Adrenal gland (tissue), 5 donors: ENCODE measurements around the gene RND2.

Source experiments
- CTCF ChIP-seq, 6 experiments: fragments of 450-650 bp in 4 of 6; fragments of 200-600 bp in 2 of 6; sonication (generic) in 1 of 6; IDR thresholded peaks; 1 replicate in 5 of 6; 2 replicates in 1 of 6; pipeline versions ENCODE4 v1.5.1 to v1.8.0; 2016 to 2021; ENCODE audit warnings: antibody characterized with exemption in 6 of 6, mild to moderate bottlenecking in 2 of 6, moderate library complexity in 1 of 6
- POLR2A ChIP-seq, 2 donors: fragments of 450-650 bp; IDR thresholded peaks; one replicate each; pipeline ENCODE4 v1.6.1; 2017; ENCODE audit warnings: antibody characterized with exemption in 2 of 2, mild to moderate bottlenecking in 2 of 2, moderate library complexity in 1 of 2
- donor health status: DM: no; HTN: no; CAD: no.

GRCh38 chr17:43019418-43019817 is 5.6 kb upstream of the RND2 start:
- TF ChIP-seq POLR2A (IDR thresholded peaks at IDR 0.05) = peak in 1 of 2 donors; percentile 35
- TF ChIP-seq CTCF (IDR thresholded peaks at IDR 0.05) = no peak
